Loucy (cell line): ENCODE results near the gene IGFLR1.

Source experiments
- H2AFZ ChIP-seq: fragments of 200-600 bp; sonication (generic); 2 replicates; pipeline ENCODE4 v1.6.0; 2016; ENCODE audit warnings: antibody characterized with exemption, mild to moderate bottlenecking, low read length, moderate library complexity
- H3F3A ChIP-seq: fragments of 200-600 bp; 2 replicates; pipeline ENCODE4 v1.6.0; 2016; ENCODE audit warnings: antibody characterized with exemption, low read depth, mild to moderate bottlenecking
- H3K27me3 ChIP-seq: fragments of 200-600 bp; sonication (generic); 2 replicates; pipeline ENCODE4 v1.6.1; 2014; ENCODE audit warnings: low read length, mild to moderate bottlenecking; ENCODE audit not compliant: insufficient read depth, poor library complexity, severe bottlenecking
- H3K36me3 ChIP-seq: fragments of 200-600 bp; sonication (generic); 2 replicates; pipeline ENCODE4 v1.6.1; 2016; ENCODE audit warnings: low read length; ENCODE audit not compliant: insufficient read depth
- H3K4me1 ChIP-seq: fragments of 200-600 bp; sonication (generic); 2 replicates; pipeline ENCODE4 v1.5.1; 2014; ENCODE audit warnings: low read length, mild to moderate bottlenecking; ENCODE audit not compliant: insufficient read depth, poor library complexity, severe bottlenecking
- H3K4me2 ChIP-seq: fragments of 200-600 bp; sonication (generic); 2 replicates; pipeline ENCODE4 v1.6.0; 2014; ENCODE audit warnings: antibody characterized with exemption, low read length, low read depth, mild to moderate bottlenecking; ENCODE audit not compliant: poor library complexity, severe bottlenecking
- H3K4me3 ChIP-seq: fragments of 200-600 bp; sonication (generic); 2 replicates; pipeline ENCODE4 v1.5.1; 2014; ENCODE audit warnings: low read length, mild to moderate bottlenecking, mixed read lengths; ENCODE audit not compliant: poor library complexity, severe bottlenecking
- H3K79me2 ChIP-seq: fragments of 200-600 bp; sonication (generic); 2 replicates; pipeline ENCODE4 v1.6.1; 2014; ENCODE audit warnings: low read length; ENCODE audit not compliant: insufficient read depth
- H3K9ac ChIP-seq: fragments of 200-600 bp; sonication (generic); 2 replicates; pipeline ENCODE4 v1.6.0; 2014; ENCODE audit warnings: mild to moderate bottlenecking, low read depth, low read length, moderate library complexity; ENCODE audit not compliant: poor library complexity, severe bottlenecking
- H3K9me2 ChIP-seq: fragments of 200-600 bp; sonication (generic); replicated peaks from 2 replicates; pipeline ENCODE4 v1.6.1; 2016; ENCODE audit warnings: low read depth, low read length, mixed read lengths
- H3K9me3 ChIP-seq: fragments of 200-600 bp; sonication (generic); 2 replicates; pipeline ENCODE4 v1.6.1; 2014; ENCODE audit warnings: mild to moderate bottlenecking, antibody characterized with exemption, low read length, low read depth; ENCODE audit not compliant: insufficient read depth
- H4K20me1 ChIP-seq: fragments of 200-600 bp; sonication (generic); 2 replicates; pipeline ENCODE4 v1.6.0; 2014; ENCODE audit warnings: antibody characterized with exemption, low read length, mild to moderate bottlenecking; ENCODE audit not compliant: insufficient read depth, poor library complexity, severe bottlenecking
- EZH2phosphoT487 ChIP-seq: fragments of 200-600 bp; IDR thresholded peaks from 2 replicates; pipeline ENCODE4 v1.6.1; 2018; ENCODE audit warnings: antibody characterized with exemption, mild to moderate bottlenecking, moderate library complexity, borderline replicate concordance
- TF ChIP-seq, protein P1 (sequence below): fragments of 200-600 bp; sonication (generic); conservative IDR thresholded peaks from 2 replicates; pipeline ENCODE4 v1.5.1; 2014; ENCODE audit warnings: mild to moderate bottlenecking, antibody characterized with exemption, low read length

The IGFLR1 gene

DNA sequence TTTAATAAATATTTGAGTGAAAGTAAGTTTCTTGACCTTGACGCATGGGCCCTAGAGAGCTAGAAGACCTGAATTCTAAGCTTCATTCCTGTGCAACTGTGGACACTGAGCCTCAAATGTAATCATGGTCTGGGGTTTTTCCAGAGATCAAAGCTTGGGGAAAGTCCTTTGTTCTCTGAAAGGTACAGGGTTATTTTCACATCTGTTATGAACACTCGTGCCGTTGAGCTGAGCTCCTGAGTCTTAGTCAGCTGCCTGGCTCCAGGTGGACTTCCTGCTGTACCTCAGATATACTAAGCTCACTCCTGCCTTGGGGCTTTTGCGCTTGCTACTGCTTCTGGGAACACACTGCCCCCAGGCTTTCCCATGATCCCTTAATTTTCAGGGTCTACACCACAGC lies 45.4 kb downstream of the IGFLR1 start:
- H3K4me3 ChIP-seq: no peak overlapping the region
- no peaks in the 10 kb centered on the region for H3K27me3 ChIP-seq
- no peaks in the 10 kb centered on the region for H3K9me3 ChIP-seq
- no peaks in the 10 kb centered on the region for H3K4me1 ChIP-seq
- H3K9ac ChIP-seq: no peak overlapping the region
- no peaks in the 10 kb centered on the region for H4K20me1 ChIP-seq
- H3K9me2 ChIP-seq: no peaks in the 10 kb centered on the region
- no peak overlapping the region for H3K4me2 ChIP-seq
- no peaks in the 10 kb centered on the region for H3K79me2 ChIP-seq
- TF ChIP-seq EZH2phosphoT487: no peak
- TF ChIP-seq, protein P1, sequence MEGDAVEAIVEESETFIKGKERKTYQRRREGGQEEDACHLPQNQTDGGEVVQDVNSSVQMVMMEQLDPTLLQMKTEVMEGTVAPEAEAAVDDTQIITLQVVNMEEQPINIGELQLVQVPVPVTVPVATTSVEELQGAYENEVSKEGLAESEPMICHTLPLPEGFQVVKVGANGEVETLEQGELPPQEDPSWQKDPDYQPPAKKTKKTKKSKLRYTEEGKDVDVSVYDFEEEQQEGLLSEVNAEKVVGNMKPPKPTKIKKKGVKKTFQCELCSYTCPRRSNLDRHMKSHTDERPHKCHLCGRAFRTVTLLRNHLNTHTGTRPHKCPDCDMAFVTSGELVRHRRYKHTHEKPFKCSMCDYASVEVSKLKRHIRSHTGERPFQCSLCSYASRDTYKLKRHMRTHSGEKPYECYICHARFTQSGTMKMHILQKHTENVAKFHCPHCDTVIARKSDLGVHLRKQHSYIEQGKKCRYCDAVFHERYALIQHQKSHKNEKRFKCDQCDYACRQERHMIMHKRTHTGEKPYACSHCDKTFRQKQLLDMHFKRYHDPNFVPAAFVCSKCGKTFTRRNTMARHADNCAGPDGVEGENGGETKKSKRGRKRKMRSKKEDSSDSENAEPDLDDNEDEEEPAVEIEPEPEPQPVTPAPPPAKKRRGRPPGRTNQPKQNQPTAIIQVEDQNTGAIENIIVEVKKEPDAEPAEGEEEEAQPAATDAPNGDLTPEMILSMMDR: no peak
- no peaks in the 10 kb centered on the region for H3F3A ChIP-seq
- H2AFZ ChIP-seq: no peak overlapping the region
- H3K36me3 ChIP-seq: no peaks in the 10 kb centered on the region

DNA sequence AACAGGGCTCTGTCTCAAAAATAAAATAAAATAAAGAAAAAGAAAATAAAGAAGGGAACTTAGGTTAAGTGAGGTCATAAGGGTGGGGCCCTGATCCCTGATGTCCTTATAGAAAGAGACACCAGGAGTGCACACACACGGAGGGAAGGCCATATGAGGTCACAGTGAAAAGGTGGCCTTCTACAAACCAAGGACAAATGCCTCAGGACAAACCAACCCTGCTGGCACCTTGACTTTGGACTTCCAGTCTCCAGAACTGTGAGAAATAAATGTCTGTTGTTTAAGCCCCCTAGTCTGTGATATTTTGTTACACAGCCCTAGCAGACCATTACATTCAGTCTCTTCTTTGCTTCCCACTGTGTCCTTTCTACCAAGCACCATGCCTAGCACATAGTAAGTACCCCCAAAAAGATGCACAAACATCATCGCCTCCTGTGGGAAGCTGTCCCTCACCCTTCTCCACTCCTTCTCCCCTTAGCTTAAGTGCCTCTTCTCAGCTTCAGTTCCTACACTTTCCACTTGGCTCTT lies 46.3 kb downstream of the IGFLR1 start:
- Histone ChIP-seq H3K79me2 (no peaks in the 10 kb centered on the region), H3K4me2 (no peak overlapping the region), H3K9me3 (no peaks in the 10 kb centered on the region), H3F3A (no peaks in the 10 kb centered on the region), H3K9me2 (no peaks in the 10 kb centered on the region), H3K9ac (no peak overlapping the region), H2AFZ (no peak overlapping the region; the same call in 1 of the 2 replicates), H3K27me3 (no peaks in the 10 kb centered on the region), H4K20me1 (no peaks in the 10 kb centered on the region), H3K4me3 (no peak overlapping the region), H3K36me3 (no peaks in the 10 kb centered on the region), H3K4me1 (no peaks in the 10 kb centered on the region)
- no peak for TF ChIP-seq EZH2phosphoT487
- TF ChIP-seq, protein P1: no peak

DNA sequence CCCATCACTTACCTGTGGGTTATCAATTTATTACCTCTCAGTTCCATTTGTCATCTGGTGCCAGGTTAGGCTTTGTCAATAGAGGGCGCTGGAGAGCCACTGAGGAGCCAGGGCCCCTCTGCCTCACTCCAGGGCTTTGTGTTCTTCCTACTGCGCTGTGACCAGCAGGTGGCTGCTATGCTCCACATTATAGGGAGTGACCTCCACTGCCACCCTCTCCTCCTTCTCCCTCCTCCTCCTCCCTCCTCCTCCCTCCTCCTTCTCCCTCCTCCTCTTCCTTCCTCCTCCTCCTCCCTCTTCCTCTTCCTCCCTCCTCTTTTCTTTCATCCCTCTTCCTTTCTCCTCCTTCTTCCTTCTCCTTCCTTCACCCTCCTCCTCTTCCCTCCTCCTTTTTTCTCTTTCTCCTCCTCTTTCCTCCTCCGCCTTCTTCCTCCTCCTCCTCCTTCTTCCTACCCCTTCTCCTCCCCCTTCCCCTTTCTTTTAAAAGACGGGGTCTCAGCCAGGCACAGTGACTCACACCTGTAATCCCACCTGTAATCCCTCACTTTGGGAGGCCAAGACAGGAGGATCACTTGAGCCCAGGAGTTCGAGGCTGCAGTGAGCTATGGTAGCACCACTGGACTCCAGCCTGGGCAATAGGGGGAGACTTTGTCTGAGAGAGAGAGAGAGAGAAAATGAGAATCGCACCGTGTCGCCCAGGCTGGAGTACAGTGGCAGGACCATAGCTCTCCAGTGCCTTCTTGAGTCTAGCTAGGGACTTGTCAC lies 48.2 kb downstream of the IGFLR1 start:
- no peaks in the 10 kb centered on the region for H3K27me3 ChIP-seq
- peak overlapping the region; percentile 26 for H3K9ac ChIP-seq
- no peaks in the 10 kb centered on the region for H3K9me2 ChIP-seq
- no peaks in the 10 kb centered on the region for H3F3A ChIP-seq
- no peaks in the 10 kb centered on the region for H3K36me3 ChIP-seq
- no peak overlapping the region for H3K4me3 ChIP-seq
- TF ChIP-seq, protein P1: peak; percentile 100
- no peak for TF ChIP-seq EZH2phosphoT487
- H4K20me1 ChIP-seq: no peaks in the 10 kb centered on the region
- H3K79me2 ChIP-seq: no peaks in the 10 kb centered on the region
- no peaks in the 10 kb centered on the region for H3K9me3 ChIP-seq
- H3K4me2 ChIP-seq: no peak overlapping the region
- H3K4me1 ChIP-seq: no peaks in the 10 kb centered on the region
- H2AFZ ChIP-seq: peak overlapping the region; percentile 65
